ENCODE measurements around the gene TSPEAR.

Gene TSPEAR

DNA sequence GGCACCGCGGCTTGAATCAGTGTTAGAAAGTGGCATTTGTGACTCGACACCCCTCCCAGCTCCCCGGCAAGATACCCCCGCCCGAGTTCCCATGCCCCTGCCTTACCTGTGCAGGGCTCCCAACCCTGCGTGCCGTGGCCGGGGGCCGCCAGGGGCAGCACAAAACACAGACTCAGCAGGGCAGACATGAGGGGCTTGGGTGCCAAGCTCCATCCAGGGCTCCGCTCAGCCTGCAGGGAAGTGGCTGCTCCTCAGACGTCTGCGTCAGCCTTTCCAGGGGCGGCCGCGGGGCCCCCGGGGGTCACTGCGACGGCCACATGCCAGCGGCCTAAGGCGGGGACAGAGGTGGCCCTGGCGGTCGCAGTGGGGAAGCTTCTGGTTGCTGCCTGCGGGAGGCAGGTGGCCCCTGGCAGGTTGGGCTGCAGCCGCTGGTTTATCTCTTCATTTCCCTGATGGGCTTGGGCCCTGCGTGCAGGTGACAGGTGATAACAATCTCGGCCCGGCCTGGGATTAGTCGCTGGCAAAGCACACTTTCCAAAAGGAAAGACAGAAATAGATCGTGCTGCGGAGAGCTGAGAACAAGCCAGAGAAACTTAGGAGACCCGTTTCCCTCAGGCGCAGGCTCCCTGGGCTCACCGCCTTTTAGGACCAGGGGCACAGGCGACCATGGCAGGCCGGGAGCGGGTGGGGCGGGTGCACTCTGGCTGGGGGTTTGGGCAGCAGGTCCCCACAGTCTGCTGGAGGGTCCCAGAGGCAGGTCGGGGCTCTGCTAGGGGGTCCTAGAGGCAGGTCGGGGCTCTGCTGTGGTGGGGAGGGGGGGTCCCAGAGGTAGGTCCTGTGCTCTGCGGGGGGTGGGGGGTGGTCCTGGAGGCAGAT is at the start of gene TSPEAR:
Gene TSPEAR, minus strand, starts transcription at position 246 of the 876 bp plus-strand sequence. Its CDS starts 58 bp downstream, at position 188.
- no peak for DNase-seq

DNA sequence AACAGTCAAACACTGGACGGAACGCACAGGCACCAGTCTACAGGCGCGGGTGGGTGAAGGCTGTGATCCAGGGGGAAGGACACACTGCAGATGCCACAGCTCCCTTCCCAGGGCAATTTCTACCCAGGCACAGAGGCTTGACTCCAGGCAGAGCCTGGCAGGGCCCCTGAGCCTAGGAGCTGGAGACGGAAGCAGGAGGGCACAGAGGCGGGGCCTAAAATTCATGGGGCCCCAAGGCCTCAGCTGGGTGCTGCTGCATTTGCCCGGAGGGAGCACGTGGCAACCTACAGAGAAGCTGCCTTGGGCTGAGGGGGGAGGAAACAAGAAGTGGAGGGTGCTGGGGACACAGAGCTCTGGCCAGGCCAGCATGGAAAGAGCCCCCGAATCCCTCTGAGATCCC is 49.0 kb upstream of the TSPEAR start:
- no peak for DNase-seq

DNA sequence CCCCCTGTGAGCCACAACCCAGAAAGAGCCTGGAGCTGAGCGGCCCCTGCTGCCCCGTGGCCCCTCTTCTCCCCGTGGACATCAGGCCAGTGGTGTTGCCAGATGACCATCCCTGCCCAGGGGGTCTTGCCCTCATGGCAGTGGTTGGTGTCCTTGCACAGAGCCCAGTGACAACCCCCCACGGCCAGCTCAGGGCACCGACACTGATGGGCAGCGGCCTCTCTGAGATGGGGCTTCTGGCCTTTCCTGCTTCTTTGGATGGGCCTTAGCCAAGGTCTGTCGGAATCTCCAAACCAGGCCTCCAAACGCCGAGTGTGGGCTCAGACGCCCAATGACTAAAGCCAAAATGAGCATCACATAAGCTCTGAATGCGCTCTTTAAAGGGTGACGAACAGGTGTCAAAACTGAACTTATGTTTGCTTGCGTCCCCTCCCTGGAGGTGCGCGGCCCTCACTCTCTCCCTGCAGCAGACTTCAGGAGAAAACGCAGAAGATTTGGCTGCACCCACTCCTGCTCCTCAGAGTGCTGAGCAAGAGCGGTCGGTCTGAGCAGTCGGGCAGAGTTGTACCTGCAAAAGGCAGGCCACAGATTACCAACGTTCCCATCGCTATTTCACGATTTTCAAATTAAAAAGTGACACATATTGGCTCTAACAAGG is 48.4 kb upstream of the TSPEAR start:
- no peak for DNase-seq

DNA sequence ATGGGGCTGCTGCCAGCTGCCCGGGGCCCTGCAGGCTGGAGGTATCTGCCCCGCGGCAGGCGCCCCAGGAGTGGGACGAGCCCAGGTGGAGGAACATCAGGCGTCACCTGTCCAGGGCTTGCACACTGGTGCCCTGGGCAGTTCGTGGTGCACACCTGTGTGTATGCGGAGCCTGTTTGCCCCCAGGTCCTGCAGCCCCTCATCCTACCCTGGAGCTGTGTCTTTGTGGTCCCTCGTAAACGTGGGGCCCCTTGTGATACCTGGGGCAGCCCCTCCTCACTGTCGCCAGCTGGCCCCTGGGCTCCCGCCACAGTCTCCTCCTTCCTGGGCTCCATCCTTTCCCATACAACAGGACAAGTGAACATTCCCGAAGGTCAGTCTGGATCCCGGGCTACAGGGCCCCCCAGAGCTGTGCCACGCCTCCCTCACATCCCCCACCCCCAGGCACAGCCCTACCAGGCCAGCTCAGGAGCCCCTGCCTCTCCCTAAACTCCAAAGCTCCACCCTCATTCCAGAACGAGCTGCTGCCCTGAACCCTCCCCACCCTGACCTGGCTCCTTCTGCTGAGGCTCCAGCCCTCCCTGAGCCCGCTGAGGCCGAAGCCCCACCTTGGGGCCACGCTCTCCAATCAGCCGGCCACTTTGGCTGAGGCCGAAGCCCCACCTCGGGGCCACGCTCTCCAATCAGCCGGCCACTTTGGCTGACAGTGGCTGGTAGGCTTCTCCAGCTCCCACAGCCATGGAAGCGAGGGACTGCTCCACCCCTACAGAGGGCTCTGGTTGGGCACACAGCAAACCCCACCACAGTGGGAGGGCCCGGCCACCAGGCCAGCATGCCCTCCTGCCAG is 47.6 kb upstream of the TSPEAR start:
- DNase-seq, result no peak

DNA sequence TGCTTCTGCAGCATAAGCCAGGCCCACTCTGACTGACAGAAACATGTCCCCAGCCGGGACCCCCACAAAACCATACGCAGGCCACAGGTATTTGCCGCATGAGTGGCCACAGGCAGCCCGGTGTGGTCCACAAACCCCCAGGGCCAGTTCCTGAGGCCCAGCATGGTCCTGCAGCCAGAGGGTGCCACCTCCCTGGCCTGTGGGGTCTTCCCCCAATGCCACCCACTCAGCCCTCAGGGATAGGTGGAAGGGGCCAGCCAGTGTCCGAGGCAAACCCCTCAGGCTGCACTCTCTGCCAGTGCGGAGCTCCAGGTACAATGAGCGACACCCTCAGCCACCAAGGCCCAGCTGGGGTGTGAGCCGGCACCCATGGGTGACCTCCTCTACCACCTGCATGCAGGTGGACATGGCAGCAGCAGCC is 46.8 kb upstream of the TSPEAR start:
- no peak for DNase-seq

DNA sequence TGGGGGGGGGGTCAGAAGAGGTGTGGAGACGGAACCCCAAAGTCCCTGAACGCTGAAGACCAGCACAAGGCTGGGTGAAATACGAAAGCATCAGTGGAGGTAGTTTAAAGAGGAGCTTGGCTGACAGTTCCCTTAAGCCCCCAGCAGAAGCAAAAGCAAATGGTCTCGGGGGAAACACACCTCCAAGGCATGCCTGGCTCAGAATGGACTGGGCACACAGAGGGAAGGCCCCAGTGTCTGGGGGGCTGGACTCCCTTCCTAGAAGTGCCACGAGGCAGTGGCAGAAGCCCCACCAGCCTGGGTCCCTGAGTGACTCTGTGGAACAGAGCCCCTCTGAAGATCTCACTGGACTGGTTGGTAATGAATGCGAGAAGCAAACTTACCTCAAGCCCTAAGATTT is 46.4 kb upstream of the TSPEAR start:
- no peak for DNase-seq

DNA sequence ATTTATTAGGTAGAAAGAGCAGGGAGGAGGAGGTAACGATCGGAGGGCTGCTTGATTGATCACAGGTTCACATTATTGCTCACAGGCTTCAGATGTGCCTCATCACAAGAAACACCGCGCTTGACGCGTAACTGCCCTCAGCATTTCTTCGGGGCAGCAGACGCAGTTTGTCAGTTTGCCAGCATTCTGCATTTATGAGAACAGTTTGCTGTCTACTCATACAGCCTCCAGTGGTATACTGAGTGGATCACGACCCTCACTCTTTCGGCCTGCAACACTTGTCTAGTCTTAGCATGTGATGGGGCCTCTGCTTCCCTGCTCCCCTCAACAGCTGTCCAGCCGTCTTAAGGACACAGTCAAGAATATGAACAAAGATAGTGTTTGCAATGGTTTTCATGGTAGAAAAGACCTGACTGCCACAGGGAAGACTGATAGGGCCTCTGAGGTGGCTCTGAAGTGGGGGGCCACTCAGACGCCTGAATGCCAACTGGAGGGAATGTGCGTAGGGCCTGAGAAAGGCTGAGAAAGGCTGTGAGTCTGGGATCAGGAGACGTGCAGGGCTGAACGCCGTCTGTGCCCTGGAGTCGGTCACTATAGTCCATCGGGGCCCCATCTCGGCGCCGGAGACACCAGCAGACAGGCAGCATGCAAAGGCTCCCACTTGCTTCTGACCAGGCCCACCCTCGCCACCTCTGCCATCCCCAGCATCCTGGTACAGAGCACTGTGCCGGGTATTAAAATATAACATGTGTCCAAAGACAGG is 45.2 kb upstream of the TSPEAR start:
- DNase-seq, result no peak

DNA sequence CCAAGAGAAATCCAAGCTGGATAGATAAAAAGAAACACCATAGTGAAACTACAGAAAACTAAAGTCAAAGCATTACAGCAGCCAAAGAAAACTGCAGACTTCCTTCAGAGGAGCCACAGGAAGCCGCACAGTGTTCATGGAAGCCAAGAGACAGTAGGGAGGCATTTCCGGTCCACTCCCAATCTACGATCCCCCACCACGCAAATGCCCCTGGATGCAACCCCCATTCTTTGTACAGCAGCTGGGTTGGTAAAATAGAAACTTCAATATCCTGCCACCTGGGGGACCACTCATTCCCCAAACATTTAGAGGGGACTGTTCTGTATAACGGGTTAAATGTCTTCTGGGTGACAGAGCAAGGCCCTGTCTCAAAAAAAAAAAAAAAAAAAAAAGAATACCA is 43.9 kb upstream of the TSPEAR start:
- no peak for DNase-seq

DNA sequence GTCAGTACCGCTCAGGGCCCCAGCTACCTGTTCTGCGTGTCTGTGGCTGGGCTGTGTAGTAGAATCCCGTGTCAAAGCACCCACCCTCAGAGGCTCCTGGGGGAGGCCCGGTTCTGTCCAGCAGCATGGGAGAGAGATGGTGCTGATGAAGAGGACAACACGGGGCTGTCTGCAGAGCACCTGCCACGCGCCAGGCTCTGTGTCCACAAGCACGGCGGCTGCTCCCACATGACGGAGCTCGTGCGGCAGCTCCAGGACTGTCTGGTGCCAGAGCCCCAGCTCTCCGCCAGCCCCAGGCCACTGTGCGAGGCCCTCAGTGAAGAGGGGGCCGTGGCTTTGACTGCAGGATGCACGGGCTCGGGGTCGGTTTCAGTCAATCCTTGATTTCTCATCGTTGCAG is 42.0 kb upstream of the TSPEAR start:
- no peak for DNase-seq

DNA sequence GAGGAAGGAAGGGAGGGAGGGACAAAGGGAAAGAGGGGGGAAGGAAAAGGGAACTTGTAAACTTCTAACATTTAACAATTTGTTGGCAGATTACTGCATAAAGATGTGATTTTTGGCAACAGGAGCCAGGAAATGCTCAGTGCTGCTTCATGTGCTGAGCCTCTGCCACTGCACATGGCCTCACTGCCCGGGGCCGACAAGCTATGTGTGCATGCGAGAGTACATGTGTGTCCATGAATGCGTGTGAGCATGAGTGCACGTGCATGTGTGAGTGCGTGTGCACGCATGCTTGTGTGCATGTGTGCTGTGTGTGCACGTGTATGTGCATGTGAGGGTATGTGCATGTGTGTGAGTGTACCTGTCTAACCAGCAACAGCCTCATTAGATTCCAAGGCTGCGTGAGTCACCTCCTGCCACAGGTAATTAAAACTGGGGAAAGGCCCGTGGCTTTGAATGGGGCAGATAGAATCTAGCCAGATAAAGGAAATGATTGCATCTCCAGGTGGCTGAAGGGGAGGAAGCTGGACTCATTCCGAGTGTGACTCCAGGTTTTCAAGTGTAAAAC is 41.4 kb upstream of the TSPEAR start:
- no peak for DNase-seq

DNA sequence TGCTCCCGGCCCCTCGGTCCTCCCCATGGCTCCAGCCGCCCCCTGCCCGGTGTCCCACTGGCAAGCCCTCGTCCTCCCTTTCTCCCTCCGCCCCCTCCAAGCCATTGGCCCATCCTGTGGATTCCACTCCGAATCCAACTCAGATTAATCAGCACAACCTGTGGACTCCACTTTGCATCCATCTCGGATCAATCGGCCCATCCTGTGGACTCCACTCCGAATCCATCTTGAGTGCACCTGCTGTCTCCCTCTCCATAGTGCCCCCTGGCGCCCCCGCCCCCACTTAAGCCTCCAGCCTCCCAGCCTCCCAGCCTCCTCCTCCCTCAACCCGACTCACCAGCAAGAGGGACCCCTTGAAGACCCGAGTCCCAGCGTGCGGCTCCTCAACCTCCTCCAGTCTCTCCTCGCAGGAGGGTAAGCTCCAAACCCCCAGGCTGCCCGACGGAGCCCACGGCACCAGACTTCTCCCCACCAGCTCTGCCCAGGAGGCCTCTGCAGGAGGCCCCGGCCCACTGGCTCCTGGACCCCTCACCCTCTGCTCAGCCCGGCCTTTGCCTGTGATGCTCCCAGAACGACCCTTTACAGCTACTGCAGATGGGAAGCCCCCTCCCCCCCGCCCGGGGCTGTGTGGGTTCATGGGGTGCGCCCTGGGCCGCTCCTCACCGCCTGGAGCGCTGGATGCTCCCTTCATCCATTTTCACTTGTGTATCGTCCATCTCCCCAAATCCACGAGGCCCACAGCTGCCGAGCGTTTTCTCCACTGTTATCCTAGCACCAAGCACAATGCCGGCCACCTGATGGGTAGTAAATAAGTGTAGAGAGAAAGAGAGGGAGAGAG is 40.6 kb upstream of the TSPEAR start:
- DNase-seq, result no peak

DNA sequence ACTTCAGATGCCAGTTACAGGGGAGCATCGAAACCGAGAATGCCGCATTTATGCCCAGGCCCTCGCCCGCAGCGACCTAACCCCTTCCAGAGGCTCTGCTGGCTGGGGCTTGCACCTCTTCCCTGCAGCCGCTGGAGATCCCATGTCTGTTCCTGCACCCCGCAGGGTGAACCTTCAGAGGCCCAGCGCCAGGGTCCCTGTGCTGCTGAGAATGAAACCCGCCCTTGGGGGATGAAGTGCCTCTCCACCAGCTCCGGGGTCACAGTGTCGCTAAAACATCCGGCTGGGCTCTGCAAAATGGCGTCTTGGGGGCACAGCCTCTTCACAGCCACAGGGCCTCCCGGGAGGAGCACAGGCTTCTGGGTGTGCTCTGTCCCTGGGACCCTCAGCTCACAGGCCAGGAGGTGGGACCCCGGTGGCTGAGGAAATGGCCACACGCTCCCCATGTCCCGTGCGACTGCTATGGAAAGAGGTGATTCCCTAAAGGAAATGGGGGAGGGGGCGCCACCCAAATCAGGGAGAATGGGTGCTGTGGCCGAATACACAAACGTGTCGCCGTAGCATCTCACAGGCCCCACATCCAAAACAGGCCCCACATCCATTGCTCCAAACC is 39.9 kb upstream of the TSPEAR start:
- DNase-seq, result no peak

DNA sequence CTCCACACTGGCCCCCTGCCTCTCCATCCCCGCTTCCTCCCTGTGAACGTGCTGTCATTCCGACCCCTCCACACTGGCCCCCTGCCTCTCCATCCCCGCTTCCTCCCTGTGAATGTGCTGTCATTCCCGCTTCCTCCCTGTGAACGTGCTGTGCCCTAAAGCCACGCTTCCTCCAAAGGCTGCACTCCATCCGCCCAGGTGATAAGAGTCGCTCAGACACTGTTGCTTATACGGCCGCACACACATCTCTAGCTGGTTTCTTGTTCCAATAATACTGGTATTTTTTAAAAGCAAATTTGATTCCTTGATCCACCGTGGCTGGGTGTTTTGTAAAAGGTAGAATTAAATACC is 39.3 kb upstream of the TSPEAR start:
- no peak for DNase-seq

DNA sequence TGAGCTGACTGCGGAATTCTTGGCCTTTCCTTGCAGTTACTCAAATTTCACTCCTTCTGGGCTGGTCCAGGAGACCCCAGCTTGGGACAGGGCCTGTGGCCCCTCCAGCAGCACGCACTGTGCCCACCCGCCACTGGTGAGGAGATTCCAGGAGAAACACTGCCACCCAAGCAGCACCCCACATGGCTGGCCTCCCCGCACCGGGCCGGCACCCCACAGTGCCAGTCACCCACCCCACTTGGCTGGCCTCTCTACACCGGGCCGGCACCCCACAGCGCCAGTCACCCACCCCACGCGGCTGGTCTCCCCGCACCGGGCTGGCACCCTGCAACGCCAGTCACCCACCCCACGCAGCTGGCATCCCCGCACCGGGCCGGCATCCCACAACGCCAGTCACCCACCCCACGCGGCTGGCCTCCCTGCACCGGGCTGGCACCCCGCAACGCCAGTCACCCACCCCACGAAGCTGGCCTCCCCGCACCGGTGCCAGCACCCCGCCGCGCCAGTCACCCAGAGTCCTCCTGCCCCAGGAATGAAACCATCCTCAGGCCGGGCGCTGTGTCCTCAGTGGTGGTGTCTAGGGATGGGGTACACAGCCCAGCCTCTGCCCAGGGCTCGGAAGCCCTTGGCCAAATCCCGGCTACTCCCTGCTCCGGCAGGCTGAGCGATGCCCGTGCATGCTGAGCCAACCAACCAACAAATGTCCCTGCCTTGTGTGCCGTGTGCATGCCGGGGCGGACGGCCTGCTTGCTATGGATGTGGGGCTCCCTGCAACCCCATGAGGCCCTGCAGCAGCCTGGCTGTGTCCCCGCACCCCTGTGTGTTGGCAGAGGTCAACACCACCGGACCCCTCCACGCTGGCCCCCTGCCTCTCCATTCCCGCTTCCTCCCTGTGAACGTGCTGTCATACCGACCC is 38.6 kb upstream of the TSPEAR start:
- DNase-seq, result no peak

DNA sequence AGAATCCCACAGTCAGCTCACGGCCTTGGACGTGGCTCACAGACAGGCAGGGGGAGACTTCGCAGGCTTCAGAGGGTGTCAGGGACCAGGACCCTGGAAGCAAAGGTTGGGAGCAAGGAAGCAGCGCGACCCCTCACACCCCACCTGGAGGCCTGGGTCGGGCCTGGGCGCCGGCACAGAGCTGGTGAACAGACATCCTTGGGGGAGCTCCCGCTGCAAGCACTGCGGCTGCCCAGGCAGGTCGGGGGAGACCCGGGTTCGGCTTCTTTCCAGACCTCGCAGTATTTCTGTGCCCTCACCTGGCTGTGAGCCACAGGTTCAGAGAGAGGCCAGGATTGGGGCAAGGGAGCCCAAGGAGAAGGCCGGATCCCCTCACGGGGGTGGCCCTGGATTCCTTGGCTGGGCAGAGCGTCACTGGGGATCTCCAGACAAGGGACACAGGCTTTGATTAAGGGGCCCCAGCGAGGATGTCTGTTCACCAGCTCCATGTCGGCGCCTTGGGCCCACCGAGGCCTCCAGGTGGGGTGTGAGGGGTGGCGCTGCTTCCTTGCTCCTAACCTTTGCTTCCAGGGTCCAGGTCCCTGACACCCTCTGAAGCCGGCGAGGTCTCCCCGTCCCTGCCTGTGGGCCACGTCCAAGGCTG is 37.9 kb upstream of the TSPEAR start:
- DNase-seq, result no peak

DNA sequence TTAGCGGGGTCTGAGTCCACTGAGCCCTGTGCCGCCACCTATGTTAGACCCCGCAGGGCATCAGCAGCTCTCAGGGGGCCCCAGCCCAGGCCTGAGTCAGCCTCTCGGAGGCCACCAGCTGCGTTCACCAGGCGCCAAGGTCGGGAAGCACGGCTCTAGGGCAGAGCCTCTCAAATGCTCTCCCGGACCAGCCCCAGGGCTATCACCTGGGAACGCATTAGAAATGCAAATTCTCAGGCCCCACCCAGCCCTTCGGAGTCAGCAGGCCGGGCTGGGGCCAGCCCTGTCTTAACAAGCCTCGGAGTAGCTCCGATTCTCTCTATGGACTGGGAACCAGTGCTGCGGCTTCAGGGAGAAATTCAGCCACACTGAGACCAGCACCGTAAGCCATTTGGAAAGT is 37.2 kb upstream of the TSPEAR start:
- DNase-seq, result no peak

DNA sequence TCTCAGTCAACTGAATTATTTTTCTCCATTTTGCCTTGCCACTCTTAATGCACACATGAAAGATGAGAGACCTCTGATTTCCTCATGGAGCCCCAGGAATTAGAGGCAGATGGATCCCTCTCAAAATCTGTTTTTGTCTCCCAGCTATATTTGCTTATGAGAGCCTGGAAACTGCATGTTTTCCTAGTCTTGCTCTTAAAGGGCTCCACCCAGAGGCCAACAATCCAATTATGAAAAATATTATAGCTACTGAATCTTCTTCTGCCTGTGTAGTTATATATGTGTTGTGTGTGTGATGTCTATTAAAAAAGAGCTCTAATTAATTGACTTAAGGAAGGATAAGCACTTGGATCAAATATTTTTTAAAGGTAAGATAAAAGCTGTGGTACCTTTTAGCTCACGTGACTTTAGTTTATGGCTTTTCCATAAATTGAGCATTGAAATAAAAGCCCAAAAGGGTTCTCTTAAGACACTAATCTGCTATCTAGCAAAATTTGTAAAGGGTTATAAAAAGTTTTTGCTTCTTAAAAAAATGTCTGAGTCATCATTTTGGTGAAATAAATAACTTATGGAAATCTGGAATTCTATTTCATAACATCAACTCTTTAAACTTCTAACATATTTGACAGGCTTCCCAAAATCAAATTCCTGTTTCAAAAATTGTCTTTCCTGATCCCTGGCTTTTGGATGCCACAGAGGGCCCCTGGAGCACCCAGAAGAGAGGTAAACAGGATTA is 31.2 kb upstream of the TSPEAR start:
- DNase-seq, result no peak

DNA sequence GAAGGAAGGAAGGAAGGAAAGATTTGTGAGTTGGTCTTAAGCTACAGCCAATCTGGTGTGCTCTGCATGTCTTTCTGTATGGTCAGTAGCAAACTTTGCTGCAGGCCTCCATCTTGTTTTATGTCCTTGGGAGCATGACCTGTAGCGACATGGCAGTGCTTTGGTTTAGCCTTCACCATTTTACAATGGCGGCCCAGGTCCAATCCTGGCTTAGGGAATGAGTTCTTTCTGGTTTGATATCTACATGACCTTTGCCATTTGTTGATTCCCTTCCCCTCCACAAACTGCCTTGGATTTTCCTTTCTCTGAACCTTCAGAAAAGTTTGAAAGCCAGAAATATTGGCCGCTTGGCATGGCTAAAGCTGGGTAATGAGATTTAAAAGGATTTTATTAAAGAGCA is 30.5 kb upstream of the TSPEAR start:
- no peak for DNase-seq

DNA sequence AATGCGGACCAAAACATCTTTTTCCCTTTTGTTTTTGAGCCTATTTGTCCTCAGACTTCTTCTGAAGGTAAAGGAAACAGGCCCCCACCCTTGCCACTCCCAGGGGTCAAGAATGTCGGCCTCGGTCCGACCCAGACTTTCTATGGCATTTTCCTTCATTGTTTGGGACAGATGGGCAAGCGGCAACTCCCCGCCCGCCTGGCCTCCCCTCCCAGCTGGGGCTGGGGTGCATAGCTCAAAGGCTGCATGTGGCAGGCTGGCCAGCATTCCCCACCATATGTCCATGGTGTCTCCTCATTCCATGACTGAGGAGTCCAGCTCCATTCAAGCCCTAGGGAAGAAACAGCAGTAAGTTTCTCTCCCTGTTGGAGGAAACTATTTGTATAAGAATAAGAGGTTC is 29.4 kb upstream of the TSPEAR start:
- no peak for DNase-seq
